Neural progenitor cell (in vitro differentiated cells): ENCODE measurements around the gene EFNA5. TPM values are rescaled to one million over a fixed set of nuclear protein-coding genes. Genes with fewer than 3 reads are reported as not detected.

Experiments used
- DNase-seq: peaks from one replicate; pipeline ENCODE4 v3.0.0-alpha.2; 2016; ENCODE audit warnings: low spot score
- H2AFZ ChIP-seq: fragments of 200-600 bp; sonication (generic); replicated peaks from 2 replicates; pipeline ENCODE4 v1.6.1; 2016; ENCODE audit warnings: antibody characterized with exemption
- H3F3A ChIP-seq: fragments of 200-600 bp; sonication (generic); 2 replicates; pipeline ENCODE4 v1.6.1; 2016; ENCODE audit warnings: antibody characterized with exemption, low read depth
- H3K27ac ChIP-seq: fragments of 200-600 bp; sonication (generic); 2 replicates; pipeline ENCODE4 v1.5.1; 2016; ENCODE audit warnings: mild to moderate bottlenecking
- H3K27me3 ChIP-seq: fragments of 200-600 bp; sonication (generic); 2 replicates; pipeline ENCODE4 v1.6.1; 2016; ENCODE audit warnings: mild to moderate bottlenecking, moderate library complexity
- H3K36me3 ChIP-seq: fragments of 200-600 bp; sonication (generic); 2 replicates; pipeline ENCODE4 v1.5.1; 2016
- H3K4me1 ChIP-seq: fragments of 200-600 bp; sonication (generic); 2 replicates; pipeline ENCODE4 v1.6.1; 2016; ENCODE audit warnings: mixed run types
- H3K4me2 ChIP-seq: fragments of 200-600 bp; sonication (generic); 2 replicates; pipeline ENCODE4 v1.6.1; 2016
- H3K4me3 ChIP-seq: fragments of 200-600 bp; sonication (generic); 2 replicates; pipeline ENCODE4 v1.5.1; 2016
- H3K79me2 ChIP-seq: fragments of 200-600 bp; sonication (generic); 2 replicates; pipeline ENCODE4 v1.6.1; 2016; ENCODE audit warnings: low read depth
- H3K9ac ChIP-seq: fragments of 200-600 bp; sonication (generic); 2 replicates; pipeline ENCODE4 v1.6.1; 2016
- H3K9me3 ChIP-seq: fragments of 200-600 bp; sonication (generic); 2 replicates; pipeline ENCODE4 v1.5.1; 2016; ENCODE audit warnings: low read depth
- H4K20me1 ChIP-seq: fragments of 200-600 bp; sonication (generic); 2 replicates; pipeline ENCODE4 v1.6.1; 2016; ENCODE audit warnings: low read depth
- H3K27ac Mint-ChIP-seq: 3 replicates; pipeline ENCODE4 v1.8.0; 2021; ENCODE audit warnings: mixed read lengths
- H3K27me3 Mint-ChIP-seq: 2 replicates; pipeline ENCODE4 v1.8.0; 2022; ENCODE audit warnings: low read depth, mild to moderate bottlenecking, inconsistent platforms, moderate library complexity, mixed read lengths; ENCODE audit not compliant: insufficient read depth
- H3K36me3 Mint-ChIP-seq: 3 replicates; pipeline ENCODE4 v1.8.0; 2021; ENCODE audit warnings: mixed read lengths
- H3K4me1 Mint-ChIP-seq: 3 replicates; pipeline ENCODE4 v1.8.0; 2021; ENCODE audit warnings: mixed read lengths
- H3K4me3 Mint-ChIP-seq: 3 replicates; pipeline ENCODE4 v1.8.0; 2021; ENCODE audit warnings: mild to moderate bottlenecking, moderate library complexity, mixed read lengths
- H3K9me3 Mint-ChIP-seq: 3 replicates; pipeline ENCODE4 v1.8.0; 2020; ENCODE audit warnings: mixed read lengths
- EZH2 ChIP-seq: fragments of 200-600 bp; sonication (generic); IDR thresholded peaks from 2 replicates; pipeline ENCODE4 v1.6.1; 2017; ENCODE audit warnings: antibody characterized with exemption, mild to moderate bottlenecking, moderate library complexity
- EZH2phosphoT487 ChIP-seq: fragments of 200-600 bp; sonication (generic); IDR thresholded peaks from 2 replicates; pipeline ENCODE4 v1.6.1; 2017; ENCODE audit warnings: antibody characterized with exemption
- total RNA-seq: library from RNA; depleted of rRNA; stranded (reverse); fragments of >200 nt; gene quantifications from 2 replicates; pipeline ENCODE4 v1.2.3, GENCODE V29; 2015; ENCODE audit warnings: low replicate concordance
- TF ChIP-seq, protein P1 (sequence below): fragments of 200-600 bp; sonication (generic); IDR thresholded peaks from 2 replicates; pipeline ENCODE4 v1.5.1; 2017; ENCODE audit warnings: antibody characterized with exemption, mild to moderate bottlenecking

The EFNA5 gene
- total RNA-seq, 1 donor from 2014 or later: 105 TPM

DNA sequence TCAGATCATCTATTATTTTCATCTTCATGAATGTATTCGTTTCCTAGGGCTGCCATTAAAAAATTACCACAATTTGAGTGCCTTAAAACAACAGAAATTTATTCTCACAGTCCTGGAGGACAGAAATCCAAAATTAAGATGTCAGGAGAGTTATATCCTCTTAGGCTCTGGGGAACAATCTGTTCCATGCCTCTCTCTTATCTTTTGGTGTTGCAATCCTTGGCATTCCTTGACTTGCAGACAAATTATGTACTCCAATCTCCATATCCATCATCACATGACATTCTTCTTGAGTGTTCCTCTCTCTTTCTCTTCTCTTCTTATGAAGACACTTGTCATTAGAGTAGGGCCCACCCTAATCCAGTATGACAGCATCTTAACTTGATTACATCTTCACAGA is 339.4 kb downstream of the EFNA5 start:
- H3K27ac ChIP-seq: no peak overlapping the region
- H3K36me3 ChIP-seq: no peaks in the 10 kb centered on the region
- H3K9me3 Mint-ChIP-seq: no peaks in the 10 kb centered on the region
- no peak overlapping the region for H2AFZ ChIP-seq
- no peak for DNase-seq
- no peak overlapping the region for H3K9ac ChIP-seq
- H3K4me1 Mint-ChIP-seq: no peaks in the 10 kb centered on the region
- H3K4me3 Mint-ChIP-seq: no peak overlapping the region
- no peaks in the 10 kb centered on the region for H4K20me1 ChIP-seq
- no peaks in the 10 kb centered on the region for H3K27me3 ChIP-seq
- no peaks in the 10 kb centered on the region for H3K36me3 Mint-ChIP-seq
- no peak overlapping the region for H3K4me2 ChIP-seq
- H3K27me3 Mint-ChIP-seq: no peaks in the 10 kb centered on the region
- TF ChIP-seq EZH2 (no peak), EZH2phosphoT487 (no peak)
- TF ChIP-seq, protein P1, sequence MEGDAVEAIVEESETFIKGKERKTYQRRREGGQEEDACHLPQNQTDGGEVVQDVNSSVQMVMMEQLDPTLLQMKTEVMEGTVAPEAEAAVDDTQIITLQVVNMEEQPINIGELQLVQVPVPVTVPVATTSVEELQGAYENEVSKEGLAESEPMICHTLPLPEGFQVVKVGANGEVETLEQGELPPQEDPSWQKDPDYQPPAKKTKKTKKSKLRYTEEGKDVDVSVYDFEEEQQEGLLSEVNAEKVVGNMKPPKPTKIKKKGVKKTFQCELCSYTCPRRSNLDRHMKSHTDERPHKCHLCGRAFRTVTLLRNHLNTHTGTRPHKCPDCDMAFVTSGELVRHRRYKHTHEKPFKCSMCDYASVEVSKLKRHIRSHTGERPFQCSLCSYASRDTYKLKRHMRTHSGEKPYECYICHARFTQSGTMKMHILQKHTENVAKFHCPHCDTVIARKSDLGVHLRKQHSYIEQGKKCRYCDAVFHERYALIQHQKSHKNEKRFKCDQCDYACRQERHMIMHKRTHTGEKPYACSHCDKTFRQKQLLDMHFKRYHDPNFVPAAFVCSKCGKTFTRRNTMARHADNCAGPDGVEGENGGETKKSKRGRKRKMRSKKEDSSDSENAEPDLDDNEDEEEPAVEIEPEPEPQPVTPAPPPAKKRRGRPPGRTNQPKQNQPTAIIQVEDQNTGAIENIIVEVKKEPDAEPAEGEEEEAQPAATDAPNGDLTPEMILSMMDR: no peak
- H3K79me2 ChIP-seq: no peaks in the 10 kb centered on the region
- H3K4me3 ChIP-seq: no peak overlapping the region
- H3K9me3 ChIP-seq: no peaks in the 10 kb centered on the region
- H3K4me1 ChIP-seq: no peaks in the 10 kb centered on the region
- no peak overlapping the region for H3K27ac Mint-ChIP-seq
- H3F3A ChIP-seq: no peaks in the 10 kb centered on the region

DNA sequence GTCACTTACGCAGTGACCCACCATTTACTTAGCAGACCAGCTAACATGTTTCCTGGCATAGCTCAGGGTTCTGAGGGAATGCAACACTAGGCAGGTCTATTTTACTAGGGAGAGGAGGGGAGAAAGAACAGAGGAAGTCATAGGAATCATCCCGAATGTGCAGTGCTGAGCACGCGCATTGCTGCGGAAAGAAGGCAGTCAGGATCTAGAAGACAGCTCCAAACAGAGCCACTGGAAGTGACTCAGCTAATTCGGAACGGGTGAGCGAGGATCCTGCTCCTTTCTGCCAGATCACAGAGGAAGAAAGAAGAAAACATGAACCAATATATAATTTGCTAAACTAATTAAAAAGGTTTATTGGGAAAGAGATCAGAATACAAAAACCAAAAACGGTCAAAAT is 339.8 kb downstream of the EFNA5 start:
- DNase-seq: no peak
- H3K9me3 ChIP-seq: no peaks in the 10 kb centered on the region
- no peaks in the 10 kb centered on the region for H3K9me3 Mint-ChIP-seq
- H3F3A ChIP-seq: no peaks in the 10 kb centered on the region
- H3K9ac ChIP-seq: no peak overlapping the region
- no peaks in the 10 kb centered on the region for H3K36me3 ChIP-seq
- no peak overlapping the region for H3K4me3 ChIP-seq
- H3K27ac ChIP-seq: no peak overlapping the region
- no peaks in the 10 kb centered on the region for H3K36me3 Mint-ChIP-seq
- peaks cover under 1% of the 10 kb centered on the region for H3K4me1 Mint-ChIP-seq
- H2AFZ ChIP-seq: no peak overlapping the region
- H3K79me2 ChIP-seq: no peaks in the 10 kb centered on the region
- no peaks in the 10 kb centered on the region for H3K27me3 Mint-ChIP-seq
- H3K27ac Mint-ChIP-seq: no peak overlapping the region
- no peaks in the 10 kb centered on the region for H4K20me1 ChIP-seq
- no peaks in the 10 kb centered on the region for H3K4me1 ChIP-seq
- TF ChIP-seq, protein P1: no peak
- TF ChIP-seq EZH2 (no peak), EZH2phosphoT487 (no peak)
- H3K4me2 ChIP-seq: no peak overlapping the region
- H3K27me3 ChIP-seq: no peaks in the 10 kb centered on the region
- H3K4me3 Mint-ChIP-seq: no peak overlapping the region

DNA sequence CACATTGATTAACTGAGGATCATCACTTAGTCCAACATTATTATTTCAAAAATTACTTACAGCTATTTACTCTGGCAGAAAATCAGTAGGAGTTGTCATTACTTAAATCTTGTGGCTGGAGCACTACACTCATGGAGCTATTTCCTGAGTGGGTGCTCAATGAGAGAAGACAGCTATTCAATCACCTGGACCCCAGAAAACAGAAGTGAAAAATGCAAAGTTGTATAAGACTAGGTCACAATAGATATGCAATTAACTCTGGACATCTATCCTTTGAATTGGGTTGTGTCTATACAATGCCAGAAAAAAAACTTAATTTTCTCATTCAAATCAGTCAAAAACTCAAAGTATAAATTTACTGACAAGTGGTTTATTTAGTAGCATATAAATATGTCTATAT is 340.9 kb downstream of the EFNA5 start:
- peaks cover 11% of the 10 kb centered on the region for H3K4me1 Mint-ChIP-seq
- no peaks in the 10 kb centered on the region for H3K27me3 ChIP-seq
- no peaks in the 10 kb centered on the region for H3K79me2 ChIP-seq
- no peaks in the 10 kb centered on the region for H3K9me3 ChIP-seq
- H3K4me1 ChIP-seq: no peaks in the 10 kb centered on the region
- no peak overlapping the region for H3K9ac ChIP-seq
- no peak overlapping the region for H3K27ac ChIP-seq
- TF ChIP-seq, protein P1: no peak
- no peak for TF ChIP-seq EZH2
- no peak for TF ChIP-seq EZH2phosphoT487
- H3F3A ChIP-seq: no peaks in the 10 kb centered on the region
- no peak for DNase-seq
- H3K36me3 Mint-ChIP-seq: no peaks in the 10 kb centered on the region
- no peak overlapping the region for H3K4me3 Mint-ChIP-seq
- no peaks in the 10 kb centered on the region for H3K27me3 Mint-ChIP-seq
- no peaks in the 10 kb centered on the region for H3K9me3 Mint-ChIP-seq
- no peak overlapping the region for H3K27ac Mint-ChIP-seq
- no peak overlapping the region for H3K4me3 ChIP-seq
- H3K4me2 ChIP-seq: no peak overlapping the region
- H2AFZ ChIP-seq: no peak overlapping the region
- H4K20me1 ChIP-seq: no peaks in the 10 kb centered on the region
- H3K36me3 ChIP-seq: no peaks in the 10 kb centered on the region
